HG03025 (cell line): ENCODE results near the gene ATG7.

Experiments used
- ATAC-seq: cut with Tn5 transposase; IDR thresholded peaks from one replicate; pipeline ENCODE4 v1.9.1; 2021; ENCODE audit warnings: mild to moderate bottlenecking, moderate library complexity; ENCODE audit not compliant: unreplicated experiment, low FRiP score

Gene ATG7

GRCh38 chr3:11290743-11291680 is 18.8 kb downstream of the ATG7 start:
- no peak for ATAC-seq

GRCh38 chr3:11291808-11292207 is 19.6 kb downstream of the ATG7 start:
- ATAC-seq: no peak

- ATAC-seq: no peak
Measured at GRCh38 chr3:11297126-11297525, 24.9 kb downstream of the ATG7 start.

- peak; percentile 51 for ATAC-seq
Measured at GRCh38 chr3:11300970-11301369, 28.8 kb downstream of the ATG7 start.

- ATAC-seq: no peak
Measured at GRCh38 chr3:11302444-11302843, 30.2 kb downstream of the ATG7 start.

GRCh38 chr3:11304175-11304574 is 32.0 kb downstream of the ATG7 start:
- no peak for ATAC-seq

- no peak for ATAC-seq
Measured at GRCh38 chr3:11305509-11305908, 33.3 kb downstream of the ATG7 start.

GRCh38 chr3:11306817-11307589 is 34.8 kb downstream of the ATG7 start:
- ATAC-seq: no peak

- ATAC-seq: no peak
Measured at GRCh38 chr3:11307830-11308432, 35.7 kb downstream of the ATG7 start.

GRCh38 chr3:11310258-11310657 is 38.1 kb downstream of the ATG7 start:
- no peak for ATAC-seq

GRCh38 chr3:11312166-11312565 is 40.0 kb downstream of the ATG7 start:
- ATAC-seq: no peak

- no peak for ATAC-seq
Measured at GRCh38 chr3:11317300-11317699, 45.1 kb downstream of the ATG7 start.

GRCh38 chr3:11322931-11323330 is 50.7 kb downstream of the ATG7 start:
- ATAC-seq: no peak

GRCh38 chr3:11323813-11324212 is 51.6 kb downstream of the ATG7 start:
- no peak for ATAC-seq

GRCh38 chr3:11327619-11328018 is 55.4 kb downstream of the ATG7 start:
- no peak for ATAC-seq

- ATAC-seq: no peak
Measured at GRCh38 chr3:11328196-11328945, 56.2 kb downstream of the ATG7 start.

GRCh38 chr3:11329777-11330176 is 57.6 kb downstream of the ATG7 start:
- no peak for ATAC-seq

- no peak for ATAC-seq
Measured at GRCh38 chr3:11331101-11331500, 58.9 kb downstream of the ATG7 start.

GRCh38 chr3:11335056-11335608 is 62.9 kb downstream of the ATG7 start:
- no peak for ATAC-seq

- no peak for ATAC-seq
Measured at GRCh38 chr3:11339541-11339940, 67.3 kb downstream of the ATG7 start.
